Smooth muscle cell (in vitro differentiated cells): ENCODE data around the gene DSCAML1. TPM values are rescaled to one million over a fixed set of nuclear protein-coding genes. Genes with fewer than 3 reads are reported as not detected.

Source experiments
- DNase-seq: peaks from one replicate; lab custom pipeline; 2025; ENCODE audit not compliant: unreplicated experiment; lab: John Stamatoyannopoulos, UW
- H2AFZ ChIP-seq: fragments of 200-600 bp; sonication (generic); 2 replicates; pipeline ENCODE4 v1.6.0; 2016; ENCODE audit warnings: antibody characterized with exemption, low read depth, mild to moderate bottlenecking
- H3F3A ChIP-seq: fragments of 200-600 bp; sonication (generic); 2 replicates; pipeline ENCODE4 v1.6.0; 2017; ENCODE audit warnings: antibody characterized with exemption, low read depth
- H3K27ac ChIP-seq: fragments of 200-600 bp; sonication (generic); 2 replicates; pipeline ENCODE4 v1.5.1; 2016; ENCODE audit warnings: low read depth, mild to moderate bottlenecking
- H3K27me3 ChIP-seq: fragments of 200-600 bp; sonication (generic); 2 replicates; pipeline ENCODE4 v1.6.1; 2016; ENCODE audit warnings: low read depth, mild to moderate bottlenecking
- H3K36me3 ChIP-seq: fragments of 200-600 bp; sonication (generic); 2 replicates; pipeline ENCODE4 v1.5.1; 2016; ENCODE audit warnings: low read depth
- H3K4me1 ChIP-seq: fragments of 200-600 bp; sonication (generic); 2 replicates; pipeline ENCODE4 v1.5.1; 2016; ENCODE audit warnings: low read depth
- H3K4me2 ChIP-seq: fragments of 200-600 bp; sonication (generic); 2 replicates; pipeline ENCODE4 v1.6.0; 2016; ENCODE audit warnings: mild to moderate bottlenecking
- H3K4me3 ChIP-seq: fragments of 200-600 bp; sonication (generic); 2 replicates; pipeline ENCODE4 v1.5.1; 2016; ENCODE audit warnings: mild to moderate bottlenecking
- H3K79me2 ChIP-seq: fragments of 200-600 bp; sonication (generic); 2 replicates; pipeline ENCODE4 v1.6.0; 2016; ENCODE audit warnings: low read depth, mild to moderate bottlenecking
- H3K9ac ChIP-seq: fragments of 200-600 bp; sonication (generic); 2 replicates; pipeline ENCODE4 v1.6.0; 2016; ENCODE audit warnings: low read depth
- H3K9me3 ChIP-seq: fragments of 200-600 bp; sonication (generic); replicated peaks from 2 replicates; pipeline ENCODE4 v1.5.1; 2016; ENCODE audit warnings: low read depth
- H4K20me1 ChIP-seq: fragments of 200-600 bp; sonication (generic); 2 replicates; pipeline ENCODE4 v1.6.0; 2016; ENCODE audit warnings: low read depth
- CTCF ChIP-seq: fragments of 200-600 bp; sonication (generic); IDR thresholded peaks from 2 replicates; pipeline ENCODE4 v1.5.1; 2017; ENCODE audit warnings: borderline replicate concordance, mild to moderate bottlenecking, antibody characterized with exemption; ENCODE audit not compliant: insufficient read depth, poor library complexity, severe bottlenecking
- WGBS: methylation state at CpG from one replicate; pipeline ENCODE4 v1.1.7; 2016; ENCODE audit warnings: low lambda C conversion rate; 5-methylcytosine and 5-hydroxymethylcytosine counted together
- polyA plus RNA-seq: library from polyadenylated mRNA; unstranded; fragments of >200 nt; fragmentation: Nextera tagmentation; extraction: Ambion mirVana; gene quantifications from 2 replicates; pipeline ENCODE4 v1.2.1, GENCODE V29; 2016
- total RNA-seq: library from RNA; depleted of rRNA; stranded (reverse); fragments of >200 nt; gene quantifications from 2 replicates; pipeline ENCODE4 v1.2.3, GENCODE V29; 2014

The DSCAML1 gene
- total and polyA plus RNA-seq, 2 experiments from 2014 or later: 0.22 TPM; not detected in 1

- Histone ChIP-seq H3K9ac (no peak overlapping the region), H3K27ac (no peak overlapping the region), H3K4me1 (peaks cover 12% of the 10 kb centered on the region), H3K4me3 (no peak overlapping the region), H2AFZ (no peak overlapping the region), H3K79me2 (no peaks in the 10 kb centered on the region), H3K4me2 (no peak overlapping the region), H4K20me1 (no peaks in the 10 kb centered on the region), H3F3A (no peaks in the 10 kb centered on the region), H3K36me3 (no peaks in the 10 kb centered on the region), H3K9me3 (no peaks in the 10 kb centered on the region), H3K27me3 (no peaks in the 10 kb centered on the region)
- no peak for TF ChIP-seq CTCF
- DNase-seq: no peak
- 88% methylated on average over 8 of the region's 8 CpGs for WGBS
These were observed 287.5 kb downstream of the DSCAML1 start for GRCh38 chr11:117509543-117509942.

- DNase-seq: no peak
- 84% methylated on average over 6 of the region's 6 CpGs for WGBS
- Histone ChIP-seq H3K4me2 (no peak overlapping the region), H4K20me1 (no peaks in the 10 kb centered on the region), H3K36me3 (no peaks in the 10 kb centered on the region), H3K9me3 (no peaks in the 10 kb centered on the region), H3K4me1 (peaks cover 3% of the 10 kb centered on the region), H3K9ac (no peak overlapping the region), H3K27ac (no peak overlapping the region), H3K79me2 (no peaks in the 10 kb centered on the region), H3F3A (no peaks in the 10 kb centered on the region), H2AFZ (no peak overlapping the region), H3K4me3 (no peak overlapping the region), H3K27me3 (peaks cover 5% of the 10 kb centered on the region)
- no peak for TF ChIP-seq CTCF
These were observed 290.0 kb downstream of the DSCAML1 start for GRCh38 chr11:117506971-117507370.

GRCh38 chr11:117505285-117505970, 291.6 kb downstream of the DSCAML1 start:
- H3K27me3 ChIP-seq: peaks cover 5% of the 10 kb centered on the region
- no peak for TF ChIP-seq CTCF
- H3K9me3 ChIP-seq: no peaks in the 10 kb centered on the region
- H3K4me2 ChIP-seq: no peak overlapping the region
- no peak overlapping the region for H3K9ac ChIP-seq
- DNase-seq: no peak
- H3K79me2 ChIP-seq: no peaks in the 10 kb centered on the region
- H3K4me3 ChIP-seq: no peak overlapping the region
- no peak overlapping the region for H2AFZ ChIP-seq
- H4K20me1 ChIP-seq: no peaks in the 10 kb centered on the region
- no peaks in the 10 kb centered on the region for H3K36me3 ChIP-seq
- 93% methylated on average over 27 of the region's 27 CpGs for WGBS
- H3K4me1 ChIP-seq: no peaks in the 10 kb centered on the region
- H3K27ac ChIP-seq: no peak overlapping the region
- H3F3A ChIP-seq: no peaks in the 10 kb centered on the region

- no peak for DNase-seq
- no peak for TF ChIP-seq CTCF
- Histone ChIP-seq H3K27me3 (peaks cover 10% of the 10 kb centered on the region), H3K27ac (no peak overlapping the region), H3K9ac (no peak overlapping the region), H4K20me1 (no peaks in the 10 kb centered on the region), H3K4me1 (no peaks in the 10 kb centered on the region), H2AFZ (no peak overlapping the region), H3K36me3 (no peaks in the 10 kb centered on the region), H3K79me2 (no peaks in the 10 kb centered on the region), H3K9me3 (no peaks in the 10 kb centered on the region), H3K4me2 (no peak overlapping the region), H3K4me3 (no peak overlapping the region), H3F3A (no peaks in the 10 kb centered on the region)
- WGBS: 84% methylated on average over 10 of the region's 10 CpGs
These were observed 294.3 kb downstream of the DSCAML1 start for GRCh38 chr11:117502779-117503100.
